Tibial artery (tissue), 4 donors: ENCODE results near the gene MMP20.

Source experiments
- DNase-seq, 2 donors: peaks; one replicate each; pipeline ENCODE4 v3.0.0-alpha.2; 2019
- H3K27ac ChIP-seq, 2 donors: fragments of 200-600 bp; sonication (generic) in 1 of 2; 1 replicate in 1 of 2; 2 replicates in 1 of 2; pipeline ENCODE4 v1.5.1; 2018 to 2019; ENCODE audit warnings: mild to moderate bottlenecking in 1 of 2
- H3K27me3 ChIP-seq, 2 donors: fragments of 200-600 bp; sonication (generic) in 1 of 2; one replicate each; pipeline versions ENCODE4 v1.5.1 to v1.6.0; 2016 to 2019
- H3K36me3 ChIP-seq, 3 donors: fragments of 200-600 bp; sonication (generic) in 2 of 3; one replicate each; pipeline ENCODE4 v1.5.1; 2016 to 2019; ENCODE audit warnings: mild to moderate bottlenecking in 2 of 3
- H3K4me1 ChIP-seq, 4 donors: fragments of 200-600 bp; sonication (generic) in 2 of 4; 1 replicate in 3 of 4; 2 replicates in 1 of 4; pipeline ENCODE4 v1.5.1; 2016 to 2019
- H3K4me3 ChIP-seq, 2 donors: fragments of 200-600 bp; sonication (generic) in 1 of 2; 1 replicate in 1 of 2; 2 replicates in 1 of 2; pipeline ENCODE4 v1.5.1; 2018 to 2019; ENCODE audit warnings: mild to moderate bottlenecking in 2 of 2
- H3K9me3 ChIP-seq, 3 donors: fragments of 200-600 bp; sonication (generic) in 1 of 3; one replicate each; pipeline ENCODE4 v1.5.1; 2016 to 2019
- intact Hi-C: fragments of 100-400 bp; cut with DNase I; formaldehyde crosslinking; loops from one replicate; pipeline ENCODE4 v1.15.0; 2023; ENCODE audit warnings: low total_unique reads
- TF ChIP-seq, protein P1 (sequence below), 2 experiments: fragments of 200-600 bp in 1 of 2; fragments of 450-650 bp in 1 of 2; IDR thresholded peaks; one replicate each; pipeline ENCODE4 v1.5.1; 2017 to 2019; ENCODE audit warnings: antibody characterized with exemption in 2 of 2, mild to moderate bottlenecking in 1 of 2, moderate library complexity in 1 of 2

Gene MMP20, protein sequence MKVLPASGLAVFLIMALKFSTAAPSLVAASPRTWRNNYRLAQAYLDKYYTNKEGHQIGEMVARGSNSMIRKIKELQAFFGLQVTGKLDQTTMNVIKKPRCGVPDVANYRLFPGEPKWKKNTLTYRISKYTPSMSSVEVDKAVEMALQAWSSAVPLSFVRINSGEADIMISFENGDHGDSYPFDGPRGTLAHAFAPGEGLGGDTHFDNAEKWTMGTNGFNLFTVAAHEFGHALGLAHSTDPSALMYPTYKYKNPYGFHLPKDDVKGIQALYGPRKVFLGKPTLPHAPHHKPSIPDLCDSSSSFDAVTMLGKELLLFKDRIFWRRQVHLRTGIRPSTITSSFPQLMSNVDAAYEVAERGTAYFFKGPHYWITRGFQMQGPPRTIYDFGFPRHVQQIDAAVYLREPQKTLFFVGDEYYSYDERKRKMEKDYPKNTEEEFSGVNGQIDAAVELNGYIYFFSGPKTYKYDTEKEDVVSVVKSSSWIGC

DNA sequence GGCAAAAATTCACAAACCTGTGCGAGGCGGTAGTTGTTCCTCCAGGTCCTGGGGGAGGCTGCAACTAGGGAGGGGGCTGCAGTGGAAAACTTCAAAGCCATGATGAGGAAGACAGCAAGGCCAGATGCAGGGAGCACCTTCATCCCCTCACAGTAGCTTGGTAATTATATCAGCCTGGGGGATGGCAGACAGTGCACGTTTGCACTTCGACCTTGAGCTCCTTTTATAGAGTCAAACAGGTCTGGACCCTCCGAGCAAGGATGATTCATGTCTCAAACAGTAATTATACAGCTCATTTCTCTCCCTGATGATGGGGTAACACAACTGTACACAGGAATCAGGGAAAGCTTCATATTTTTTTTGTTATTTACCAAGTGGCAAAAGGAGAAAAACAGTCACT, at the start of gene MMP20:
Gene MMP20, minus strand, starts transcription at position 156 of the 400 bp plus-strand sequence. Its CDS starts 13 bp downstream, at position 143.
- peaks cover 0 to 12% (median 2%) of the 10 kb centered on the region in 4 donors for H3K4me1 ChIP-seq

DNA sequence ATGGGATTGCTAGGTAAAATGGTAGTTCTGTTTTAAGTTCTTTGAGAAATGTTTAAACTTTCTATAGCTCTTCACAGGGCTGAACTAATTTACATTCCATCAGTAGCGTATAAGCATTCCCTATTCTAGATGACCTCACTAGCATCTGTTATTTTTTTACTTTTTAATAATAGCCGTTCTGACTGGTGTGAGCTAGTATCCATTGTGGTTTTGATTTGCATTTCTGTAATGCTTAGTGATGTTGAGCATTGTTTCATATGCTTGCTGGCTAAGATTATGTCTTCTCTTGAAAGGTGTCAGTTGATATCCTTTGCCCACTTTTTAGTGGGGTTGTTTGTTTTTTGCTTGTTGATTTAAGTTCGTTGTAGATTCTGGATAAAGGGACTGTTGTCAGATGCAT, 44.5 kb upstream of the MMP20 start:
- intact Hi-C loops: no loop called here
- no peak for DNase-seq

More for the DNA sequence above, at the start of gene MMP20:
- Histone ChIP-seq H3K27ac (no peak within 1 kb of the TSS), H3K9me3 (no peaks in the 10 kb centered on the region), H3K4me3 (no peak within 1 kb of the TSS), H3K27me3 (no peaks in the 10 kb centered on the region), H3K36me3 (no peaks in the 10 kb centered on the region)
- intact Hi-C loops: no loop called here
- TF ChIP-seq, protein P1, sequence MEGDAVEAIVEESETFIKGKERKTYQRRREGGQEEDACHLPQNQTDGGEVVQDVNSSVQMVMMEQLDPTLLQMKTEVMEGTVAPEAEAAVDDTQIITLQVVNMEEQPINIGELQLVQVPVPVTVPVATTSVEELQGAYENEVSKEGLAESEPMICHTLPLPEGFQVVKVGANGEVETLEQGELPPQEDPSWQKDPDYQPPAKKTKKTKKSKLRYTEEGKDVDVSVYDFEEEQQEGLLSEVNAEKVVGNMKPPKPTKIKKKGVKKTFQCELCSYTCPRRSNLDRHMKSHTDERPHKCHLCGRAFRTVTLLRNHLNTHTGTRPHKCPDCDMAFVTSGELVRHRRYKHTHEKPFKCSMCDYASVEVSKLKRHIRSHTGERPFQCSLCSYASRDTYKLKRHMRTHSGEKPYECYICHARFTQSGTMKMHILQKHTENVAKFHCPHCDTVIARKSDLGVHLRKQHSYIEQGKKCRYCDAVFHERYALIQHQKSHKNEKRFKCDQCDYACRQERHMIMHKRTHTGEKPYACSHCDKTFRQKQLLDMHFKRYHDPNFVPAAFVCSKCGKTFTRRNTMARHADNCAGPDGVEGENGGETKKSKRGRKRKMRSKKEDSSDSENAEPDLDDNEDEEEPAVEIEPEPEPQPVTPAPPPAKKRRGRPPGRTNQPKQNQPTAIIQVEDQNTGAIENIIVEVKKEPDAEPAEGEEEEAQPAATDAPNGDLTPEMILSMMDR (IDR thresholded peaks at IDR 0.05): no peak
- no peak for DNase-seq

DNA sequence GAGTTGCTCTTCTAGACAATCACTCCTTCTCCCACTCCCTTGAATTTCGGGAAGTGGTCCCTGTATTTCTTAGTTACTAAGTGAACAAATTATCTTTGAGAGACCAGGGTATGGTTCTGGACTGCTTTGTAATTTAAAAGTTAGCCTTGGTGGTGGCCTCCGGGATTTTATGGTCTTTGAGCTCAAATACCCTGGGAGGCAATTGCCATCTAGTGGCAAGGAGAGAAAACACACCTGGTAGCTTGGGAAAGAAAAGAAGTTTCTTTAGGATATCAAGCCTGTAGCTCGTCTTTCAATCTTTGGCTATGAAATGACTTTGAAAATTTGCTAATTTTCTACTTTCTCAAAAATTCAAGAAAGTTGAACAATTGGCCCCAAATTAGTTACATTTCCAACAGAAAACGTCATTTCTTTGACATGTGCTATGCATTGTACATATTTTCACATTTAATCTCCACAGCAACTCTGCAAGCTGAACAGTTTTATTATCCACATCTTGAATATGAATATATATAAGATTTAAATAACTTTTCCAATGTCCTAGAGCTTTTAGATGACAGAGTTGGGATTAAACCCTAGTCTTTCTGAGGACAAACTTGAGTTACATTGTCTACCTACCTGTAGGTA, 41.3 kb upstream of the MMP20 start:
- TF ChIP-seq, protein P1 (IDR thresholded peaks at IDR 0.05): peak; percentile 76 to 77
- H3K4me3 ChIP-seq: no peak overlapping the region
- H3K27me3 ChIP-seq: no peaks in the 10 kb centered on the region
- no peak for DNase-seq
- intact Hi-C loops: no loop called here
- no peak overlapping the region for H3K27ac ChIP-seq
- H3K9me3 ChIP-seq: no peaks in the 10 kb centered on the region
- no peaks in the 10 kb centered on the region for H3K4me1 ChIP-seq
- H3K36me3 ChIP-seq: no peaks in the 10 kb centered on the region

More for the DNA sequence above, 44.5 kb upstream of the MMP20 start:
- no peaks in the 10 kb centered on the region for H3K4me1 ChIP-seq
- H3K36me3 ChIP-seq: no peaks in the 10 kb centered on the region
- no peak overlapping the region for H3K27ac ChIP-seq
- H3K4me3 ChIP-seq: no peak overlapping the region
- TF ChIP-seq, protein P1 (IDR thresholded peaks at IDR 0.05): no peak
- H3K27me3 ChIP-seq: no peaks in the 10 kb centered on the region
- H3K9me3 ChIP-seq: no peaks in the 10 kb centered on the region

DNA sequence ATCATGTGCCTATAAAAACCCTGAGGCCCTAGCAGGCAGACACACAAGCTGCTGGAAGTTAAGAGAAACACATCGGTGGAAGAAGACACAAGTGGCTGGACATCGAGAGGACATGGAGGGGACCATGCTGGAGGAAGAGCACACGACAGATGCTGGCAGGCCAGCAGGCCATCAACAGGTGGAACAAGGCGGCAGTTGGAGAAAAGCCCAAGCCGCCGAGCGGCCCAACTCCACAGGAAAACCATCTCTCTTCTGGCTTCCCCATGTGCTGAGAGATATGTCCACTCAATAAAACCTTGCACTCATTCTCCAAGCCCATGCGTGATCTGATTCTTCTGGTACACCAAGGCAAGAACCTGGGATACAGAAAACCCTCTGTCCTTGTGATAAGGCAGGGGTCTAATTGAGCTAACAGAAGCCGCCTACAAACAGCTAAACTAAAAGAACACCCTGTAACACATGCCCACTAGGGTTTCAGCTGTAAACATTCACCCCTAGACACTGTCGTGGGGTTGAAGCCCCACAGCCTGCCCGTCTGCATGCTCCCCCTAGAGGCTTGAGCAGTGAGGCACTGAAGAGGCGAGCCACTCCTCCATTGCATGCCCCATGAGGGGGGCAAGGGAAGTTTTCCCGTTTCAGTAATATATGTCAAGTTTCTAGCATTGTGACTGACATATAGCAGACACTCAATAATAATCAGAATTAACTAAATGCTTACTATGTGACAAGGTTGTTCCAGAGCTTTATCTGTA, 39.0 kb upstream of the MMP20 start:
- TF ChIP-seq, protein P1 (IDR thresholded peaks at IDR 0.05): no peak
- H3K27ac ChIP-seq: no peak overlapping the region
- no peaks in the 10 kb centered on the region for H3K27me3 ChIP-seq
- H3K36me3 ChIP-seq: no peaks in the 10 kb centered on the region
- intact Hi-C loops: no loop called here
- no peak overlapping the region for H3K4me3 ChIP-seq
- no peaks in the 10 kb centered on the region for H3K9me3 ChIP-seq
- no peaks in the 10 kb centered on the region for H3K4me1 ChIP-seq
- no peak for DNase-seq

DNA sequence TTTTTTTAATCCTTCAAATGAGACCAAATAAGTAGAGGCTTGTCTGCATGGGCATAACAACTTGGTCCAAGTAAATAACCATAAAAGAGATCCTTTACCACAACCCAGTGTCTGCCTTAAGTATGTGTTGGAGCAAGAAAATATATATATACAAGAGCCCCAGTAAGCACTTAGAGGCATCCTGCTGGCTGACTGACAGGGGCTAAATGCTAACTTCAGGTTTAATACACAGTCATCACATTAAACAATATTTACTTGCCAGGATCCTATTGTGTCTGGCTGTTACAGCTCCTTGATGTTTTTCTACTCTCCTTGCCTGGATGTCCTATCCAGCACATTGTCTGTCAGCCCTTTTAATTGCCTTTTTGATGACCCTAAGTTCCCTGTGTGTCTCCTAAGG, 37.5 kb upstream of the MMP20 start:
- TF ChIP-seq, protein P1 (IDR thresholded peaks at IDR 0.05): no peak
- no peaks in the 10 kb centered on the region for H3K36me3 ChIP-seq
- no peak overlapping the region for H3K4me3 ChIP-seq
- no peaks in the 10 kb centered on the region for H3K4me1 ChIP-seq
- no peaks in the 10 kb centered on the region for H3K9me3 ChIP-seq
- no peak for DNase-seq
- no peak overlapping the region for H3K27ac ChIP-seq
- no peaks in the 10 kb centered on the region for H3K27me3 ChIP-seq
- intact Hi-C loops: no loop called here
